NB4 (cell line): ENCODE results near the gene EMP2.
A peak's percentile ranks its signal among the peaks of the same experiment; 100 is the strongest.

ENCODE experiments used
- DNase-seq: peaks from one replicate; pipeline ENCODE4 v3.0.0; 2010; ENCODE audit warnings: low read depth
- H3K4me3 ChIP-seq: one replicate; pipeline ENCODE4 v1.5.1; 2011; ENCODE audit warnings: mild to moderate bottlenecking, low read depth, low read length, moderate library complexity
- MYC ChIP-seq: IDR thresholded peaks from 2 replicates; pipeline ENCODE4 v1.6.1; 2011; ENCODE audit warnings: low read depth, low read length
- POLR2A ChIP-seq: IDR thresholded peaks from 2 replicates; pipeline ENCODE4 v1.6.1; 2011; ENCODE audit warnings: mild to moderate bottlenecking; ENCODE audit not compliant: insufficient read length; ENCODE audit errors: extremely low read depth
- TF ChIP-seq, protein P1 (sequence below): IDR thresholded peaks from 2 replicates; pipeline ENCODE4 v1.6.1; 2011; ENCODE audit warnings: low read depth, low read length
- TF ChIP-seq, protein P2 (sequence below): IDR thresholded peaks from one replicate; pipeline ENCODE4 v1.5.1; 2012; ENCODE audit warnings: low read depth, low read length

EMP2 gene

DNA sequence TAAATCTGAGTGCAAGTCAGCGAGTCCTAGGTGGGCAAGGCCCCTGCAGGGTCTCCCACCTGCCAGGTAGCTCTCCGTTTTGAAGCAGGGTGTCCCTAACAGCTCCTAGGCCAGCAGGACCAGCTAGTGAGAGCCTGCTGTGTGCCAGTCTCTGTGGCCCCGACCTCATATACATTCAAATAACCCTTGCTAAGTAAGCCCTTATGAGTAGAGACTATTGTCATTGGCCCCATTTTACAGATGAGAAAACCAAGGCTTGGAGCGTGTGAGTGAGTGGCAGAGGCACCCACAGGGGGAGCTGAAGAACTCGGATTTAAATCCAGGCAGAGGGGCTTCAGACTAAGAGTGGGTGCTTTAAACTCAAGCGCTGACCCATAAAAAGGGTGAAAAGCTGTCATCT is 39.7 kb upstream of the EMP2 start:
- no peak for DNase-seq
- TF ChIP-seq, protein P1, sequence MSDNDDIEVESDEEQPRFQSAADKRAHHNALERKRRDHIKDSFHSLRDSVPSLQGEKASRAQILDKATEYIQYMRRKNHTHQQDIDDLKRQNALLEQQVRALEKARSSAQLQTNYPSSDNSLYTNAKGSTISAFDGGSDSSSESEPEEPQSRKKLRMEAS: no peak
- TF ChIP-seq POLR2A (no peak), MYC (no peak)
- TF ChIP-seq, protein P2, sequence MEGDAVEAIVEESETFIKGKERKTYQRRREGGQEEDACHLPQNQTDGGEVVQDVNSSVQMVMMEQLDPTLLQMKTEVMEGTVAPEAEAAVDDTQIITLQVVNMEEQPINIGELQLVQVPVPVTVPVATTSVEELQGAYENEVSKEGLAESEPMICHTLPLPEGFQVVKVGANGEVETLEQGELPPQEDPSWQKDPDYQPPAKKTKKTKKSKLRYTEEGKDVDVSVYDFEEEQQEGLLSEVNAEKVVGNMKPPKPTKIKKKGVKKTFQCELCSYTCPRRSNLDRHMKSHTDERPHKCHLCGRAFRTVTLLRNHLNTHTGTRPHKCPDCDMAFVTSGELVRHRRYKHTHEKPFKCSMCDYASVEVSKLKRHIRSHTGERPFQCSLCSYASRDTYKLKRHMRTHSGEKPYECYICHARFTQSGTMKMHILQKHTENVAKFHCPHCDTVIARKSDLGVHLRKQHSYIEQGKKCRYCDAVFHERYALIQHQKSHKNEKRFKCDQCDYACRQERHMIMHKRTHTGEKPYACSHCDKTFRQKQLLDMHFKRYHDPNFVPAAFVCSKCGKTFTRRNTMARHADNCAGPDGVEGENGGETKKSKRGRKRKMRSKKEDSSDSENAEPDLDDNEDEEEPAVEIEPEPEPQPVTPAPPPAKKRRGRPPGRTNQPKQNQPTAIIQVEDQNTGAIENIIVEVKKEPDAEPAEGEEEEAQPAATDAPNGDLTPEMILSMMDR: no peak
- H3K4me3 ChIP-seq: no peak overlapping the region

DNA sequence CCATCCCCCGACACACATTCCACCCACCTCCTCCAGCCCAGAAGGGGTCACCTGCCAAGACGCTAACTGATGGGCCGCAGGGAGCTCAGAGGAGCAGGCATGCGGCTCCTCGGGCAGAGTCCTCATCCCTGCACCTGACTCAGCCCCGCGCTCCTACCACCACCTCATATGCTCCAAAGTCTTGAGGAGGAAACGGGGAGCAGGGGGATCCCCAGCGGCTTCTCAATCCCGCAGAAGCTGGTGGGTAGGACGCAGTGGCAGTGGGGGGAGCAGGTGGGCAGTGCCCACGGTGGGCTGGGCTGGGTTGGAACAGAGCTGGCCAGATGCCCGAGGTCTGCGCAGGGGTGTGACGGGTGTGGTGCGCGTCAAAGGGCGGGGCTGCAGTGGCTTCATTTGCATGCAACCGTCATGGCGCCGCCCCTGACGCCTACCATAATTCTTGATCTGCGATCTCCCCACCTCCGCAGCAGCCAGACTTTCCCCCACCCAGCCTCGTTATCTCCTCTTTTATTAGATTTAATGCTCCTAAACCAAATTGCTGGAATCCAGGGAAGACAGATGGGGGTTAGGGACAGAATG is 39.0 kb upstream of the EMP2 start:
- no peak overlapping the region for H3K4me3 ChIP-seq

DNA sequence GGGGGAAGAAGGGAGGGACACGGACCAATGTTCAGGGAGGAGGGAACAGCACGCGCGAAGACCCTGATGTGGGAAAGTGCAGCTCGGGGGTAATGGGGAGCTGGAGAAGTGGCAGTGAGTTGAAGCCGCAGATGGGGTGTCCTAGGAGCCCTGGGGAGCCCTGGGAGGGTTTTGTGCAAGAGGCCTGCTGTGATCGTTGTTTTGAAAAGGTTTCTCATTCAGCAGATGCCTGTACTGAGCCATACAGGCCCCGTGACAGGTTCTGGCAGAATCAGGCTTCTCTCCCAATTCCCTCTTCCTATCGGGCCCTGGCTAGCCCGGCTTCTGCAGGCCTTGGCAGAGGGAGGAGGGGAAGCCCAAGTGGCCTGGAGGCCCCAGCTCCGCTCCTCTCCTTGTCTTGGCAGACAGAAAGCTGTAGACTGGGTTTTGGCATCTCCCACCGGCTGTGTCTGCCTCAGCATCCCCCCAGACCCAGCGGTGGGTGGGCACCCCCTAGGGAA is 38.4 kb upstream of the EMP2 start:
- DNase-seq: no peak
- H3K4me3 ChIP-seq: no peak overlapping the region
- TF ChIP-seq POLR2A (no peak), MYC (no peak)
- TF ChIP-seq, protein P1: no peak
- TF ChIP-seq, protein P2: no peak

More for the DNA sequence above, 39.0 kb upstream of the EMP2 start:
- TF ChIP-seq, protein P2: no peak
- TF ChIP-seq POLR2A: no peak
- no peak for TF ChIP-seq MYC
- TF ChIP-seq, protein P1: no peak
- DNase-seq: no peak

DNA sequence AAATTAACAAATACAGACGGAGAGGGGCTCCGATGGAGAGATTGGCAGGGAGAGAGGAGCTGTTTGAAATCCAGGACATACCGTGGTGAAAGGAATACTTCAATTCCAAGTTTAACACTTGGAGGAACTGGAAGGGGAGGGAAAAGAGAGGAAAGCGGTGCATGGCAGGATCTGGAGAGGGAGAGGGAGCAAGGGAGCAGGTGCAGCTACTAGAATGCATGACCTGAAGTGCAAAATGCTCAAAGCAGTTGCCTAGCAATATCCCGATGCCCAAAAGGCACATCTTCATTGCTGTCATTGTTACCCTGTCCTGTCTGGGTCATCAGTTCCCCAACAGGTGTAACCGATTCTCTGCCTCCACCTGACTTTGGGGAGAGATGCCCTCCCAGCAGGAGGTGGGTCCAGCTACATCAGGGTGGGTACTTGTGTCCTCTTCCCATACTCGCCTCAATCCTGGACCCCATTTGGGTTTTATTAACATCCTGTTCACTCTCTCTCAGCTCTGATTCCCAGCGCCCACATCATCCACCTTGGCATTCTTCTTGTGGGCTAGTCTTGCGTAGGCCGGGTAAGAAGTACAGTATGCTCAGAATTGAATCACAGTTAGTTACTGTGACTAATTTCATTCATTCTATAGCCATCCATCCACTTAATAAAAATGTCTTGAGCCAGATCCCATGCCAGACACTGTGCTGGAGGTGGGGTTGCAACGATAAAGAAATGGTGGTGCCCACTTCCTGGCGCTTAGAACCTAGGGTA is 37.4 kb upstream of the EMP2 start:
- no peak for DNase-seq
- no peak overlapping the region for H3K4me3 ChIP-seq
- TF ChIP-seq POLR2A (no peak), MYC (no peak)
- TF ChIP-seq, protein P1: no peak
- TF ChIP-seq, protein P2: no peak

DNA sequence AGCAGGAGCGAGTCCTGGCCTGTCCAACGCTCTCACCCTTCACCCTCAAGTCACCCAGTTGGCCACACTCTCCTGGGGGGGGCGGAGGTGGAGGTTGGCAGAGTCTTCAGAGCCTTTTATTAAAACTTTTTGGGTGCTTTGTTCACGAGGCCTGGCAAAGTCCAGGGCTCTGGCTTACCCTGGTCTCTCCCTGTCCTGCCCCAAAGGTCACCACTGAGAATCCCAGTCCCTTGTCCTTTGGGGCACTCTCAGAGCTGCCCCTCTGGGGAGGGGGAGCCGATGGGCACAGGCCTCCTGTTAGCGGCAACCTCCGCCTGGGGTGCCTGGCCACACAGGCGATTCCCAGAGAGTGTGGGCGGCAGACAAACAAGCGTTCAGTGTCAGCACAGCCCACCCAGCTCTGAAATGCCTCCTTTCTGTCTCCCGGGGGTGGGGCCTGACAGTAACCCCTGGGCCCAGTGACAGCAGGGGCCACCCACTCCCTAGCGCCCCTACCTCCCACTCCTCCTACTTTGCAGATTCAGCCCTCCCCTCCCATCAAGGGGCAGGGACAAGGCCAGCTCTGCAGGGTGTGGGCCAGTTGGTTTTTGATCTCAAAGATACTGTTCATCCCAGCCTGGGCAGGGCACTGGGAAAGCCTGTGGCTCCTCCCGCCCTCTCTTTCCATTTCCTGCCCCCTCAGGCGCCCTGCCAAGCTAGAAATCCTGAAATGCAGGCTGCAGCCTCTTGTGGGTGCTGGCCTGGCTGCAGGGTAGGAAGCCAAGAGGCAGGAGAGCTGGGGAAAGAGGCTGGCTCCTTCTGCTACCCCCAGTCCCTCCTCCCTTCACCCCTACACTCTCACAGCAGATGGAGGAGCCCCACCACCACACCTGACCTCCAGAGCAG is 36.6 kb upstream of the EMP2 start:
- no peak overlapping the region for H3K4me3 ChIP-seq
- TF ChIP-seq POLR2A: no peak
- TF ChIP-seq, protein P2: no peak
- TF ChIP-seq MYC: no peak
- TF ChIP-seq, protein P1: no peak
- DNase-seq: peak; percentile 18
